Measurements from ENCODE around the gene MED12L. TPM values are rescaled to one million over a fixed set of nuclear protein-coding genes. Genes with fewer than 3 reads are reported as not detected.

Gene MED12L
- total RNA-seq, 1 experiment from 2014 or later, result 6.4 TPM

GRCh38 chr3:151085889-151086483, 522 bp downstream of the MED12L start:
- peaks cover 0 to 11% of the 10 kb centered on the region in 2 experiments; a peak in 1 of 4 replicates for H3K4me1 ChIP-seq (ENCODE audit: control insufficient read depth in 1 of 2, insufficient read depth in 2 of 2, low read length in 2 of 2)
- TF ChIP-seq RAD21 (IDR thresholded peaks at IDR 0.05; ENCODE audit: low read depth) (no peak), POLR2A (IDR thresholded peaks at IDR 0.05; ENCODE audit: borderline replicate concordance, extremely low read depth, insufficient read depth, insufficient read length) (peak; percentile 1)
- no peaks in the 10 kb centered on the region for H3K27me3 ChIP-seq (ENCODE audit: insufficient read depth, low read length)
- RAD21 ChIA-PET (ENCODE audit: low non-redundant PET in 1 of 2, low total read pairs in 2 of 2, uncharacterized antibody in 2 of 2, unreplicated experiment in 2 of 2), result interaction anchor here in 1 of 2 experiments (0.7 kb wide), 1 partner anchor 59 kb away, joined by 3 read pairs; no protein-coding TSS in a partner anchor
- H3K9me2 ChIP-seq (ENCODE audit: insufficient read depth), result no peaks in the 10 kb centered on the region
- peak overlapping the region; percentile 31; the same call in 1 of the 2 replicates for H3K27ac ChIP-seq (ENCODE audit: low read depth, low read length)
- H3K4me2 ChIP-seq (ENCODE audit: low read length), result peak overlapping the region; percentile 88
- DNase-seq (ENCODE audit: low read depth, low spot score) (no peak), ATAC-seq (peak; percentile 68)
- intact Hi-C loops (cut with micrococcal nuclease), result no loop called here
- no peaks in the 10 kb centered on the region for H3K36me3 ChIP-seq (ENCODE audit: control insufficient read depth in 1 of 2, insufficient read depth in 2 of 2, low read length in 2 of 2)
- POLR2A ChIA-PET, result interaction anchor here (1.5 kb wide), 1 partner anchor 8 kb away, joined by 3 read pairs; no protein-coding TSS in a partner anchor
- BruUV-seq (replicated peaks), result no TSS peak
- no peaks in the 10 kb centered on the region for H4K20me1 ChIP-seq (ENCODE audit: insufficient read depth)
- peak overlapping the region; percentile 82 for H2AFZ ChIP-seq (ENCODE audit: low read depth, low read length, poor library complexity, severe bottlenecking)
- peak overlapping the region; percentile 59 to 75 for H3K4me3 ChIP-seq (replicated peaks in 1 of 2; ENCODE audit: low read depth in 1 of 2, low read length in 2 of 2)
- no peaks in the 10 kb centered on the region for H3K79me2 ChIP-seq (ENCODE audit: insufficient read depth, low read length)
- H3K9ac ChIP-seq (ENCODE audit: low read length), result peak overlapping the region; percentile 50
- H3K9me3 ChIP-seq (ENCODE audit: control insufficient read depth in 1 of 2, insufficient read depth in 1 of 2, low read depth in 1 of 2, low read length in 2 of 2), result no peaks in the 10 kb centered on the region
- CTCF ChIA-PET, result interaction anchor here (0.6 to 1.5 kb wide), 5 partner anchors 41 to 323 kb away, joined by 3 to 5 read pairs (median 4); partner anchors contain the start of gene SIAH2

- Histone ChIP-seq H3K36me3 (ENCODE audit: control insufficient read depth in 1 of 2, insufficient read depth in 2 of 2, low read length in 2 of 2) (no peaks in the 10 kb centered on the region), H3K9me3 (ENCODE audit: control insufficient read depth in 1 of 2, insufficient read depth in 1 of 2, low read depth in 1 of 2, low read length in 2 of 2) (no peaks in the 10 kb centered on the region), H2AFZ (ENCODE audit: low read depth, low read length, poor library complexity, severe bottlenecking) (no peak overlapping the region), H4K20me1 (ENCODE audit: insufficient read depth) (no peaks in the 10 kb centered on the region), H3K4me3 (replicated peaks in 1 of 2; ENCODE audit: low read depth in 1 of 2, low read length in 2 of 2) (peak overlapping the region; percentile 59 to 75), H3K4me1 (ENCODE audit: control insufficient read depth in 1 of 2, insufficient read depth in 2 of 2, low read length in 2 of 2) (peaks cover 0 to 11% of the 10 kb centered on the region in 2 experiments; a peak in 1 of 4 replicates), H3K27ac (ENCODE audit: low read depth, low read length) (no peak overlapping the region; the same call in 1 of the 2 replicates), H3K79me2 (ENCODE audit: insufficient read depth, low read length) (no peaks in the 10 kb centered on the region), H3K27me3 (ENCODE audit: insufficient read depth, low read length) (no peaks in the 10 kb centered on the region), H3K9ac (ENCODE audit: low read length) (peak overlapping the region; percentile 50), H3K9me2 (ENCODE audit: insufficient read depth) (no peaks in the 10 kb centered on the region), H3K4me2 (ENCODE audit: low read length) (peak overlapping the region; percentile 88)
- intact Hi-C loops (cut with micrococcal nuclease), result no loop called here
- no TSS peak for BruUV-seq (replicated peaks)
- peak; percentile 22 for DNase-seq (ENCODE audit: low read depth, low spot score)
- RAD21 ChIA-PET (ENCODE audit: low non-redundant PET in 1 of 2, low total read pairs in 2 of 2, uncharacterized antibody in 2 of 2, unreplicated experiment in 2 of 2), result interaction anchor here in 1 of 2 experiments (0.7 kb wide), 1 partner anchor 59 kb away, joined by 3 read pairs; no protein-coding TSS in a partner anchor
- POLR2A ChIA-PET, result interaction anchor here (1.5 kb wide), 1 partner anchor 8 kb away, joined by 3 read pairs; no protein-coding TSS in a partner anchor
- ATAC-seq, result peak; percentile 60
- CTCF ChIA-PET, result interaction anchor here (0.6 to 1.5 kb wide), 4 partner anchors 41 to 324 kb away, joined by 3 to 5 read pairs (median 4); partner anchors contain the start of gene SIAH2
- TF ChIP-seq RAD21 (IDR thresholded peaks at IDR 0.05; ENCODE audit: low read depth) (peak; percentile 42), SRF (IDR thresholded peaks at IDR 0.05; ENCODE audit: low read depth) (no peak), CEBPB (IDR thresholded peaks at IDR 0.05; ENCODE audit: low read depth) (no peak), SP1 (IDR thresholded peaks at IDR 0.05; ENCODE audit: low read depth) (no peak), POLR2AphosphoS5 (IDR thresholded peaks at IDR 0.05; ENCODE audit: low read depth, low read length) (no peak), CTCF (IDR thresholded peaks at IDR 0.05 in 2 of 3, conservative IDR thresholded peaks at IDR 0.05 in 1 of 3; ENCODE audit: borderline replicate concordance in 1 of 3, insufficient read depth in 1 of 3, low read depth in 2 of 3, low read length in 2 of 3) (peak in 2 of 3 experiments; percentile 28 to 37; a peak in 2 of 6 replicates), FOSL1 (IDR thresholded peaks at IDR 0.05; ENCODE audit: low read depth) (no peak), YY1 (IDR thresholded peaks at IDR 0.05; ENCODE audit: extremely low read depth, insufficient replicate concordance, low read depth, low read length) (no peak)
Observed at GRCh38 chr3:151086484-151087456, 1.3 kb downstream of the MED12L start.
